ENCODE results near the gene AUP1. TPM values are rescaled to one million over a fixed set of nuclear protein-coding genes. Genes with fewer than 3 reads are reported as not detected.

The AUP1 gene
- polyA plus RNA-seq, 1 donor, result 145 TPM

GRCh38 chr2:74536166-74536950, 6.9 kb upstream of the AUP1 start:
- Histone ChIP-seq H3K27me3 (ENCODE audit: control insufficient read depth, insufficient read depth, low read length) (peaks cover 38% of the 10 kb centered on the region), H3K27ac (ENCODE audit: low read length) (no peak overlapping the region), H3K9me3 (ENCODE audit: control insufficient read depth, low read depth, low read length) (no peaks in the 10 kb centered on the region), H3K4me1 (ENCODE audit: control insufficient read depth, insufficient read depth, low read length) (no peaks in the 10 kb centered on the region), H3K36me3 (ENCODE audit: control insufficient read depth, insufficient read depth, low read length) (peaks cover 12% of the 10 kb centered on the region), H3K4me3 (ENCODE audit: low read length) (no peak overlapping the region)
- DNase-seq, result no peak
- no CpG with 5 or more reads among the region's 23 CpGs for WGBS (ENCODE audit: insufficient coverage, low lambda C conversion rate)

GRCh38 chr2:74535440-74535965, 6.0 kb upstream of the AUP1 start:
- H3K9me3 ChIP-seq (ENCODE audit: control insufficient read depth, low read depth, low read length), result no peaks in the 10 kb centered on the region
- H3K27me3 ChIP-seq (ENCODE audit: control insufficient read depth, insufficient read depth, low read length), result peaks cover 38% of the 10 kb centered on the region
- H3K4me1 ChIP-seq (ENCODE audit: control insufficient read depth, insufficient read depth, low read length), result peaks cover 7% of the 10 kb centered on the region
- no peak for DNase-seq
- no peak overlapping the region for H3K27ac ChIP-seq (ENCODE audit: low read length)
- no peak overlapping the region for H3K4me3 ChIP-seq (ENCODE audit: low read length)
- WGBS (ENCODE audit: insufficient coverage, low lambda C conversion rate), result no CpG with 5 or more reads among the region's 10 CpGs
- H3K36me3 ChIP-seq (ENCODE audit: control insufficient read depth, insufficient read depth, low read length), result peaks cover 13% of the 10 kb centered on the region

- Histone ChIP-seq H3K27ac (ENCODE audit: low read length) (no peak overlapping the region), H3K4me3 (ENCODE audit: low read length) (no peak overlapping the region), H3K36me3 (ENCODE audit: control insufficient read depth, insufficient read depth, low read length) (peaks cover 13% of the 10 kb centered on the region), H3K27me3 (ENCODE audit: control insufficient read depth, insufficient read depth, low read length) (peaks cover 31% of the 10 kb centered on the region), H3K9me3 (ENCODE audit: control insufficient read depth, low read depth, low read length) (no peaks in the 10 kb centered on the region), H3K4me1 (ENCODE audit: control insufficient read depth, insufficient read depth, low read length) (peaks cover 7% of the 10 kb centered on the region)
- no peak for DNase-seq
- WGBS (ENCODE audit: insufficient coverage, low lambda C conversion rate), result no CpG with 5 or more reads among the region's 12 CpGs
Observed at GRCh38 chr2:74534411-74534810, 4.9 kb upstream of the AUP1 start.

- Histone ChIP-seq H3K27me3 (ENCODE audit: control insufficient read depth, insufficient read depth, low read length) (peaks cover 22% of the 10 kb centered on the region), H3K4me1 (ENCODE audit: control insufficient read depth, insufficient read depth, low read length) (peaks cover 10% of the 10 kb centered on the region), H3K9me3 (ENCODE audit: control insufficient read depth, low read depth, low read length) (no peaks in the 10 kb centered on the region), H3K27ac (ENCODE audit: low read length) (no peak overlapping the region), H3K4me3 (ENCODE audit: low read length) (no peak overlapping the region), H3K36me3 (ENCODE audit: control insufficient read depth, insufficient read depth, low read length) (peaks cover 13% of the 10 kb centered on the region)
- 100% methylated on average over 1 of the region's 4 CpGs for WGBS (ENCODE audit: insufficient coverage, low lambda C conversion rate)
- no peak for DNase-seq
Observed at GRCh38 chr2:74533464-74533863, 4.0 kb upstream of the AUP1 start.

- Histone ChIP-seq H3K27ac (ENCODE audit: low read length) (no peak overlapping the region), H3K4me1 (ENCODE audit: control insufficient read depth, insufficient read depth, low read length) (peaks cover 15% of the 10 kb centered on the region), H3K9me3 (ENCODE audit: control insufficient read depth, low read depth, low read length) (no peaks in the 10 kb centered on the region), H3K36me3 (ENCODE audit: control insufficient read depth, insufficient read depth, low read length) (peaks cover 24% of the 10 kb centered on the region), H3K4me3 (ENCODE audit: low read length) (no peak overlapping the region), H3K27me3 (ENCODE audit: control insufficient read depth, insufficient read depth, low read length) (peaks cover 11% of the 10 kb centered on the region)
- peak in 1 of 2 donors; percentile 37 for DNase-seq
Observed at GRCh38 chr2:74532222-74532621, 2.7 kb upstream of the AUP1 start.

- DNase-seq, result no peak
- peaks cover 29% of the 10 kb centered on the region for H3K36me3 ChIP-seq (ENCODE audit: control insufficient read depth, insufficient read depth, low read length)
- H3K4me3 ChIP-seq (ENCODE audit: low read length), result no peak overlapping the region
- no CpG with 5 or more reads among the region's 7 CpGs for WGBS (ENCODE audit: insufficient coverage, low lambda C conversion rate)
- no peak overlapping the region for H3K27ac ChIP-seq (ENCODE audit: low read length)
- peaks cover 15% of the 10 kb centered on the region for H3K4me1 ChIP-seq (ENCODE audit: control insufficient read depth, insufficient read depth, low read length)
- H3K9me3 ChIP-seq (ENCODE audit: control insufficient read depth, low read depth, low read length), result no peaks in the 10 kb centered on the region
- peaks cover 6% of the 10 kb centered on the region for H3K27me3 ChIP-seq (ENCODE audit: control insufficient read depth, insufficient read depth, low read length)
Observed at GRCh38 chr2:74531666-74532065, 2.2 kb upstream of the AUP1 start.

GRCh38 chr2:74530239-74531187, 1.0 kb upstream of the AUP1 start:
- no peaks in the 10 kb centered on the region for H3K27me3 ChIP-seq (ENCODE audit: control insufficient read depth, insufficient read depth, low read length)
- H3K27ac ChIP-seq (ENCODE audit: low read length), result peak overlapping the region; percentile 55
- peaks cover 35% of the 10 kb centered on the region for H3K36me3 ChIP-seq (ENCODE audit: control insufficient read depth, insufficient read depth, low read length)
- WGBS (ENCODE audit: insufficient coverage, low lambda C conversion rate), result no CpG with 5 or more reads among the region's 54 CpGs
- H3K4me3 ChIP-seq (ENCODE audit: low read length), result peak overlapping the region; percentile 96
- peak in 1 of 2 donors; percentile 70 for DNase-seq
- peaks cover 15% of the 10 kb centered on the region for H3K4me1 ChIP-seq (ENCODE audit: control insufficient read depth, insufficient read depth, low read length)
- no peaks in the 10 kb centered on the region for H3K9me3 ChIP-seq (ENCODE audit: control insufficient read depth, low read depth, low read length)

- DNase-seq, result no peak
- Histone ChIP-seq H3K9me3 (ENCODE audit: control insufficient read depth, low read depth, low read length) (no peaks in the 10 kb centered on the region), H3K4me1 (ENCODE audit: control insufficient read depth, insufficient read depth, low read length) (peaks cover 15% of the 10 kb centered on the region), H3K36me3 (ENCODE audit: control insufficient read depth, insufficient read depth, low read length) (peaks cover 35% of the 10 kb centered on the region), H3K27me3 (ENCODE audit: control insufficient read depth, insufficient read depth, low read length) (no peaks in the 10 kb centered on the region), H3K27ac (ENCODE audit: low read length) (peak overlapping the region; percentile 91), H3K4me3 (ENCODE audit: low read length) (peak overlapping the region; percentile 96)
- WGBS (ENCODE audit: insufficient coverage, low lambda C conversion rate), result 30% methylated on average over 2 of the region's 29 CpGs
Observed at GRCh38 chr2:74528600-74529356, 728 bp downstream of the AUP1 start.

GRCh38 chr2:74527741-74528140, 1.8 kb downstream of the AUP1 start:
- no CpG with 5 or more reads among the region's 9 CpGs for WGBS (ENCODE audit: insufficient coverage, low lambda C conversion rate)
- Histone ChIP-seq H3K4me3 (ENCODE audit: low read length) (no peak overlapping the region), H3K9me3 (ENCODE audit: control insufficient read depth, low read depth, low read length) (no peaks in the 10 kb centered on the region), H3K4me1 (ENCODE audit: control insufficient read depth, insufficient read depth, low read length) (peaks cover 15% of the 10 kb centered on the region), H3K27ac (ENCODE audit: low read length) (no peak overlapping the region), H3K27me3 (ENCODE audit: control insufficient read depth, insufficient read depth, low read length) (no peaks in the 10 kb centered on the region), H3K36me3 (ENCODE audit: control insufficient read depth, insufficient read depth, low read length) (peaks cover 30% of the 10 kb centered on the region)
- no peak for DNase-seq
